NCI-H345 treated with DMSO at 0.1 percent for 48 hours (cell line): ENCODE measurements around the gene SMC1B.
A peak's percentile ranks its signal among the peaks of the same experiment; 100 is the strongest.

Experiments
- DNase-seq: peaks from one replicate; lab custom pipeline; 2025; ENCODE audit not compliant: unreplicated experiment; lab: John Stamatoyannopoulos, UW

Gene SMC1B

DNA sequence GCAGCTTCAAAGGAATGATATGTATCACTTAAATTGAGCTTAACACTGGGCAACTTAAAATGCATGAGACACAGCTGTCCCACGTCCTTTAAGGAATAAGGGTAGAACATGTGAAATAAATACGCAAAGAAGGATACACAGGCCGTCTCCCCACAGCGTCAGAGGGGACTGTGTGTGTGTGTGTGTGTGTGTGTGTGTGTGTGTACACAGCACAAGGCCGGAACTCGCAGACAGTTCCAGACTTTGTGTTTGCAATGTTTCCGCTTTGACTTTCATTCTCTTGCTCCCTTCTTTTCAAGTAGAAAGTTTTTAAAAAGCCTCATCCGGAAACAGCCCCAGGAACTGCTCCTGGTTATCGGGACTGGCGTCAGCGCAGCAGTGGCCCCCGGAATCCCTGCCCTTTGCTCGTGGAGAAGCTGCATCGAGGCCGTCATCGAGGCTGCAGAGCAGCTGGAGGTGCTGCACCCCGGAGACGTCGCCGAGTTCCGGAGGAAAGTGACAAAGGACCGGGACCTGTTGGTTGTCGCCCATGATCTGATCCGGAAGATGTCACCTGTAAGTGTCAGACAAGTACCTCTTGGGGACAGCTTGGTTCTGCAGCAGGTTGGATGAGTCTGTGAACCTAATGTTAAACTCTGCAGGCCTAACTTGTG lies 90.4 kb downstream of the SMC1B start:
- no peak for DNase-seq

DNA sequence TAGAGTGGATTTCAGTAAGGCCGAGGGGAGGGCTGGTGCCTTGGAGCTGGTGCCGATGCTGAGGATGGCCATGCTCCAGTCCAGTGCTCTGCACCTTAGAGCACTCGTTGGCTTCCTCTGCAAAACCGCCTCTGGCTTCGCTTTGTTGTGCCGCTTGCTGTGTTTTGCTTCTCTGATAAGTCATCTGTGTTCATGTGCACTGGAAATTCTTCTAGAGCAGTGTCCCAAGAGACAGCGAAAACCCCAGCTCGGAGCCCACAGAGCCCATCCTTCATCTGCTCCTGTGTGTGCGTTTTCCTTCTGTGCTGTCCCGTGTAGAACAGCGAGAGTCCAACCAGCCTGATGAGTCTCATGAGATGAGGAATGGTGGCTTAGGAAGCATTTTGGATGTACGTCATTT lies 91.6 kb downstream of the SMC1B start:
- DNase-seq = no peak

DNA sequence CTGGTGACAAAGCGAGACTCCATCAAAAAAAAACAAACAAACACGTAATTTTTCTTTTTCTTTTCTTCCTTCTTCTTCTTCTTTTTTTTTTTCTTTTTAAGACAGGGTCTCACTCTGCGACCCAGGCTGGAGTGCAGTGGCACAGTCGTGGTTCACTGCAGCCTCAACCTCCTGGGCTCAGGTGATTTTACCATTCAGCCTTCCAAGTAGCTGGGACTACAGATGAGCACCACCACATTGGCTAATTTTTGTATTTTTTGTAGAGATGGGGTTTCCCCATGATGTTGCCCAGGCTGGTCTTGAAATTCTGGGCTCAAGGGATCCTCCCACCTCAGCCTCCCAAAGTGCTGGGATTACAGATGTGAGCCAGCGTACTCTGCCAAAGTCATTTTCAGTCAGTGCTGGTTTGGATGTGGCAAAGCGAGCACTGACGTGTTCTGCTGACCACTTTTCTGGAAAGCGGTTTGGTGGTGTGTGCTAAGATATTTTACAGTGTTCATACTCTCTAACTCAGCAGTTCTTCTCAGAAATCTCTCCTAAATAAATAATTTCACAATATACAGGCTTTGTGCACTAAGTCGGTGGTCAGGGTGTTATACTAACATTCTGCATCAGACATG lies 92.9 kb downstream of the SMC1B start:
- no peak for DNase-seq

DNA sequence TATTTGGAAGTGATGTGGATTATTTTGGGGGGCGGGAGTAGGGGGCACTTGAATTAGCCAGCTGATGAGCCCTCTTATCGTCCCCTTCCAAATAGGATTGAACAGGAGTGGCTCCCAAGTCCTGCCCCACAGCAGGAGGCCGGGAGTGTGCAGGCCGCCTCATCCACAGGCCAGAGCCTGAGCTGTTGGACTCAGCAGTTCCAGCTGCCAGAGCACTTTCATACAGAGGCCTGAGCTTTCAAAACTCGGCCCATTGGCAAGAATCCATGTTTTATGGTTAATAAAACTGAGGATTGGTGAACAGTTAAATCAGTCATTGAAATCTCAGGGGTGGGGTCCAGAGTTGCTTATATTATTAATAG lies 94.1 kb downstream of the SMC1B start:
- DNase-seq = no peak

DNA sequence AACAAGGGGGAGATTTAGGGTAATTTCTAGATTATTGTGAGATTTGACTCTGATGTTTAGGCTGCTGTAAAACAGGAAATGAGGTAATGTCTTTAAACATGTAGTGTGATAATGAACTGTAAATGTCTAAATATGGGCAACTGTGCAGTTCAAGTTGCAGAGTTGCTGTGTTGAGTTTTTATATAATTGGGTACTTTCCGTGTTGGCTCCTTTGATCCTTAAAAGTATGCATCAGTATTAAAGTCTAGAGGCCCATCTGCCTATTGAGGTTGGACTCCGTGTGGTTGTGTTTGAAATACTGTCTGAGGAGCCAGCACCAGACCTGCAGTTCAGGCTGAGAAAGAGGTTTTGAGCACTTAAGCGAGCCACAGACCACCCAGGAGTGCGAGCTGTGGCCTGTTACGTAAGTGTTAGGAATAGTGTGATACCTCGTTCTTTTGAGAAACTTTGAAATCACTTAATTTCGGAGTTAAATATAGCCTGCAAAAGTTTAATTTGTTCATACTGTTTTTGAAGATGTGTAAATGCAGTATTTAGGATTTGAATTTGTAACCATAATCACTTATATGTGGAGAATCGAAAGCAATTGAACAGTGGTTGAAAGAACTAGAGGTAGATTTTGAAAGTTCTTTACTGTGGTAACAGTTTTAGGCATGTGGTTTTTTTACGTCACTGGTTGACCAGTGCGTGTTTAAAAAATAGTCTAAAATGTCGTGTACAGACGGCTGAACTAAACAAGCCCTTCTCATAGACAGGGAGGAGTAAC lies 94.7 kb downstream of the SMC1B start:
- DNase-seq = no peak

DNA sequence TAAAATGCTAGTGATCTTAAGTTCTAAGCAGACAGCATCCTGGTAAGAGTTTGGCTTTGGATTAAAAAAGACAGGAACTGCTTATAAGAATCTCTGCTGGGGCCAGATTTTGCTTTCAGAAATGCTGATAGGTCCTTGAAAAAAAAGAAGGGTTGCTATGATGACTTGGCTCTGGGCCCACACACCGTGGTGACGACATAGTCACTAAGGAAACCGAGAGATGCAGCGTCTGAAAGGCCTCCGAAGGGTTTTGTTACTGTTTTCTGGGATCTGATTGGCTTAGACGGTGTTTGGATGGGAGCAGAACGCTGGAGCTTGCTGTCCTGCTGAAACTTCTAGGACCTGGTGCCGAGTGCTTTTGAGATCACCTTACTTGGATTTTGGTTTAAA lies 95.2 kb downstream of the SMC1B start:
- peak; percentile 51 for DNase-seq

DNA sequence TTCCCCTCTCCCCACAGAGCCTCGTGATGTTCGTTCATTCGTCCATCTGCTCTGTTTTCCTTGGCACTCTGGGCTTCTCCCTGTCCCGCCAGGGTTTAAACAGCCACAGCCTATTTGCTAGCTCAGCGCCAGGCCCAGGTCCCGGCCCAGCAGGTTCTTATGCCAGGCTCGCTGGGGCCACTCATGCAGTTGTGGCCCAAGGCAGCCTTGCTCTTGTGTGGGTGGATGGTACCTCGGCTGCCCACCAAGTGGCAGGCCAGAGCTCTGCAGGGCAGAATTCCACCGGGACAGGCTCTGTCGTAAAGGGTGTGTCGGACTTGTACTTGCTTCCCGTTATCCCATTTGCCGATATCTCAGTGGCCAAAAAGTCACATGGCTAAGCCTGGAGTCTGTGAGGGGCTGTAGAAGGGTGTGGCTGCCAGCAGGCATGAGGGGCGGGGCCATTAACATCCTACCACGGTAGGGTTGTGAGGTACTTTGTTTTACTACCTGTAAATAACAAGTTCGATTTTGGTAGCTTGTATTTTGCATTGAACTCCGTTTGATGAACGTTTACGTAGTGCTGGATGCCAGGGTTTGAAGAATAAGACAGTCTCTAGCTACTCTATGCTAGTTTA lies 95.7 kb downstream of the SMC1B start:
- DNase-seq = no peak

DNA sequence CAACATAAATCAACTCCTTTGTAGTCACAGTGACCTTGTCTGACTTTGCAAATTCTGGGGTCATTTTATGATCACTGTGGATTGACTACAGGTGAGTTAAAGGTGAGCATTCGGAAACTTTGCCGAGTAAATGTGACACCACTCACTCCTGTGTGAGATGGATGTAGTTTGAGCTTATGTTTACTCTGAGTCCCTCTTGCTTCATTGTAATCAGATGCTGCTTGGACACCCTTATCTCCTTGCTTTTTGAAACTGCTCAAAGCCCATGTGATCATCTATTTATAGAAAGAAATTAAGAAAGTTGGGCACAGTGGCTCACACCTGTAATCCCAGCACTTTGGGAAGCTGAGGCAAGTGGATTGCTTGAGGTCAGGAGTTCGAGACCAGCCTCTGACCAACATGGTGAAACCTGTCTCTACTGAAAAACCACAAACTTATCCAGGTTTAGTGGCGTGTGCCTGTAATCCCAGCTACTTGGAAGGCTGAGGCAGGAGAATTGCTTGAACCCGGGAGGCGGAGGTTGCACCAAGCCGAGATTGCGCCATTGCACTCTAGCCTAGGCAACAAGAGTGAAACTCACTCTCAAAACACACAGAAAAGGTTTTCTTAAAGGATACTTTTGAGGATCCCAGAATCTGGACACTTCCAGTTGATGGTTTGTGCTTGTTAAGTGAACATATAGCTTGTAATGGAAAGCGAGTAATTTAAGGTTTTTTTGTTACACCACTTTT lies 96.4 kb downstream of the SMC1B start:
- DNase-seq = no peak

DNA sequence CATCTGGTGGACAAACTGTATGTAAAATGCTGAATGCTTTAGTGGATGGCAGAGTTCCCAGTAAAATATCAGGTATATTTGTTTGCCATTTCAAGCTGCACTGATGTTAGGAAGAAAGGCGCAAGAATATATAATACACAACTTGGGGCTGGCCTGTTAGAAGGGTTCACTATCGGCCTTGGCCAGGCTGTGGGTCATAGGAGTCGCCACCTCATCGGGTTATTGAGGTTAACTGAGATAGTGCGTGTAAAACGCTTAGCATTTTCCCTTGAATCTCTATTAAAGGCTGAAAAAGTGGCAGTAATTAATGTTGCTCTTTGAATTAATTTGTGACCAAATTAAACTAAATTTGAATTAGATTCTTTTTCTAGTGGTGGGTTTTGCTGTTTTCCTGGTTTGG lies 98.6 kb downstream of the SMC1B start:
- no peak for DNase-seq

DNA sequence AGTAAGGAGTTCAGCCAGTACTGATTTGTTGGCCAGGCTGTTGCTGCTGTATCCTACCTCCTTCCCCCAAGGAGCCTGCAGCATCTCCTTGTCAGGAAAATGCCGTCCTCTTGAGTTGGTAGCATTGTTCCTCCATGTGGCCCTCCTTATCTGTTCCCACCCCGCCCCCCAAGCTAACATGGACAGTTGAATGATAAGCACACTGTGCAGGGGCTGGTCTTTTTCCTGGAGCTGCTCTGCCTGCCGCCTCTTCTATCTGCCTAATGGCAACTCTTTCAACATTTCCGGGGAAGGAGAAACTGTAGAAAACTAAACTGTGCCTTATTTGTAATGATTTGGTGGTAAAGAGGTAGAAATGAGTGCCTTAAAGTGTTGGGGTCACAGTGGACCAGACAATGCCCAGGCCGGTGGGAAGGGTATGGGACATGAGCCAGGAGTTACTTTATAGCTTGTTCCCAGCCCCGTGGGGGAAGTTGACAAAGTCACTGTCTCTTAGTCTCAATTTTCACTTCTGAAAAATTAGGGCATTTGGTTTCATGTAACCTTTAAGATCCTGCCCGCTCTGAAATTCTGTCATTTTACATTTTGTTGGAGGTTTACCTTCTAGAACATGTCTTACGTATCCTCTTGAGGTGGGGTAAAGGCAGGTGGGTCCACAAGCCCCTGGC lies 99.2 kb downstream of the SMC1B start:
- no peak for DNase-seq

DNA sequence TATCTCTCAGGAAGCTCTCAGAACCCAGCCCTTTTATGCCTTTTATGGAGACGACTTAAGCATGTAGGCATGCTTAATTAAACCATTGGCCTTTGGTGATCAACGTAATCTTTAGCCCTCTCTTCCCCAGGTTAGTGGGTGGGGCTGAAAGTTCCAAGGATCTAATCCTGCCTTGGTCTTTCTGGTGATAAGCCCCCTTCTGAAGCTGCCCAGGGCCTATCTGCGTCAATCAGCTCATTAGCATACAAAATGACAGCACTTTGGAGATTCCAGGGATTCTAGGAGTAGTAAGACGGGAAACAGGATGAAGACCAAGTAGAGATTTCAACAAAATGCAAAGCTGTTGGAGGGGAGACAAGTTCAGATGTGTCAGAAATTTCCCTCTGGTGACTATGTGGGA lies 100.5 kb downstream of the SMC1B start:
- DNase-seq = no peak

DNA sequence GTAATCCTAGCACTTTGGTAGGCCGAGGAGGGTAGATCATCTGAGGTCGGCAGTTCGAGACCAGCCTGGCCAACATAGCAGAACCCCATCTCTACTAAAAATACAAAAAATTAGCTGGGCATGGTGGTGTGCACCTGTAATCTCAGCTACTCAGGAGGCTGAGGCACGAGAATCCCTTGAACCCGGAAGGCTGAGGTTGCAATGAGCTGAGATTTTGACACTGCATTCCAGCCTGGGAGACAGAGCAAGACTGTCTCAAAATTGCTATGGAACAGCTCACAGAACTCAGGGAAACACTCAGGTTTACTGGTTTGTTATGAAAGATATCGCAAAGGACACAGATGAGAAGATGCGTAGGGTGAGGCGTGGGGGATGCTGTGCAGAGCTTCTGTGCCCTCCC lies 101.0 kb downstream of the SMC1B start:
- no peak for DNase-seq

DNA sequence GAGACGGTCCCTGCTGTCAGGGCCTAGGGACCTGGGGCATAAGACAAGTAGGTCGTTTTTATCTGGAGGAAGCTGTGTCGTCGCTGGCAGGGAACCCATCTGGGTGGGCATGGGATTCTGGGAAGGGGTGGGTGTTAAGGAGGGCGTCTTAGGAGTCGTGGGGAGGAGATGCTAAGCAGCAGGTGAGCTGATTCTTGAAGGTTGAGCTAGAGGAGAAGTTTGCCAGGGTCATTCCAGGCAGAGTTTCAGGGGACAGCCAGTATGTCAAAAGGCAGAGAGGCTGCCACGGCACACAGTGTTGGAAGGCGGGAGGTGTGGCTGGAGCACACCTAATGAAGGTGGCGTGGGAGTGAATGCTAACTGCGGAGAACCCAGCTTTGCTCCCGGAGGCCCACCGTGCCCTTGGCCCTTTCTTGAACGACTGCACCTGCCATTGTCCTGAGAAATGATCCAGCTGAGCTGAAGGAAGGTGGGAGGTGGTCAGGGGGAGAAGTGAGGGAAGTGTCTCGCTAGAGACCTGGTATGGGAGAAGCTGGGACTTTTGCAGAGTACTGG lies 102.3 kb downstream of the SMC1B start:
- DNase-seq = no peak

DNA sequence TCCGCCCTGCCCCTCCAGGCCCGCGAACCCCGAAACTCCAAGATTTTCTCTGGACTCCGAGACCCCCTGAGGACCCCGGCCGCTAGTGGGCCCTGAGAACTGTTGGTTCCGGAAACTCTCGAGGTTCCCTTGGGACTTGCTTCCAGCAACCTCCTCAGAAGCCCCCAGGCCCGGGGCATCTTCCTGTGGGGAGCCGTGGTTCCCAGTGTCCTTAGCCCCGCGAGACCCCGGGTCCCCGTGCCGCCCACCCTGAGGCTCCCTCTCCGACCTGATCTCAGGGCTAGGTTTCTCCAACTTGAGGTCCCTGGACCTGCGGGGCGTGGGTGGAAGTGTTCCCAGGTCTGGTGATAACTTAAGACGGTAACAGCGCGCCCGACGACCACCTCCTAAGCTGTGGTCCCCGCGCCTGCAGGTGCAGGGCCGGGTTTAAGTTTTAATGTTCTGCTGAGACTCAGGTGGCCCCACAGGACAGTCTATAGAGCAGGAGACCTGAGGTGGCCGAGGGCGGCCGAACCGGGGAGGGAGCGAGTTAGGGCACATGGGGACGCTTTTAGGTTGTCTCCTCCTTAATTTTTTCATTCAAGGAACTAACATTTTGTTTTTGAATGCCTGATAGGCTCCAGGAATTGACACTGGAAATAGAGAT lies 102.9 kb downstream of the SMC1B start:
- DNase-seq = no peak

DNA sequence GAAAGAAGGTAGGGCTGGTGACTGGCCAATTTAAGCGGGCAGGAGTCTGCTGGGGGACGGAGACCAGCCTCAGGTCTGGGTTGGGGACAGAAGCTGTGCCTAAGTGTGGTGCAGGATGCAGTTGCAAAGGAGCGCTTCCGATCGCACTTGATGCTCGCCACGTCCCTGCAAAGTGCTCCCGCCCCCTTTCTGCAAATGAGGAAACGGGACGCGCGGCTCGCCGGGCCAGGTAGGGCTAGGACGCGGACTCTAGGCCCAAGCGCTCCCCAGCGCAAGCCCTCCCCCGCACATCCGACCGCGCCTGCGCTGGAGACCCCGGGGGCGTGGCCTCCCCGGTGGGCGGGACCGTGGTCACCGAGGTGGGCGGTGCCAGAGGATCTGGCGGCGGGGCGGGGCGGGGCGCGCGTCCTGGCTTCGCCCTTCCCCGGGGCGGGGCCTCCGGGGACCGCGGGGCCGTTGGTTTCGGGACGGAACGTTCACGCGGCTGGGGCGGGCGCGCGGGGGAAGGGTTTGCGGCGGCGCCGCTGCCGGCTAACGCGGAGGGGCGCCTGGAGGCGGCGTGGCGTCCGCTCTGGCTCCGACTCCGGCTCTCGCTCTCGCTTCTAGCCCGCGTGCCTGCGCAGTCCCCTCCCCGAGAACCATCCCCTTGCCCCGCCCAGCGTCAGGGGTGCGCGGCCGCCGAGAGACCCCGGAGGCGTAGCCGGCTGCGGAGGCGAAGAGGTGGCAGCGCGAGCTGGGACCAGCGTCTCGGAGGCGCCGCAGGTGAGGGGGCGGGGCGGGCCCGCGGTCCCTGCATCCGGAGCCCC lies 103.8 kb downstream of the SMC1B start, which contains the start of gene FAM118A:
TSS of gene FAM118A (plus strand) at position 513 of the 806 bp plus-strand sequence. CDS start 12,446 bp downstream, outside the sequence.
- DNase-seq = peak; percentile 97

DNA sequence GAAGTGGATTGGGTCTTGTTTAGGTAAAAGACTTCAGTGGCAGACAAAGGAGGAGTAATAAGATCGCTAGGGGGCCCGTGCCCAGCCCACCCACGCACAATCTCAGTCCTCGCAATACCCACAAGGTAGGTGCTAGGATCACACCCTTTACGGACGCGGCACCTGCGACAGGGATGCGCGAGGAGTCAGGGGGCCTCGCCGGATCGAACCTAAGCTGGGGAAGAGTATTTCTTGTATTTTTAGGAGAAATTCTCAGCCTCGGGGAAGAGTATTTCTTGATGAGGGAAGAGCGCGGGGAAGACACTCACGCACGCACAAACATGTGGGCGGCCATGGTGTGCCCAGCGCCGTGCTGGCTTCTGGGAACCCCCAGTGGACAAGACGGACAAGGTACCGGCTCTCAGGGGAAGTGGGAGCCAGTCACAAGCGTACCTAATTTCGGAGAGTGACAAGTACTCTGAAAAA lies 104.4 kb downstream of the SMC1B start:
- no peak for DNase-seq

DNA sequence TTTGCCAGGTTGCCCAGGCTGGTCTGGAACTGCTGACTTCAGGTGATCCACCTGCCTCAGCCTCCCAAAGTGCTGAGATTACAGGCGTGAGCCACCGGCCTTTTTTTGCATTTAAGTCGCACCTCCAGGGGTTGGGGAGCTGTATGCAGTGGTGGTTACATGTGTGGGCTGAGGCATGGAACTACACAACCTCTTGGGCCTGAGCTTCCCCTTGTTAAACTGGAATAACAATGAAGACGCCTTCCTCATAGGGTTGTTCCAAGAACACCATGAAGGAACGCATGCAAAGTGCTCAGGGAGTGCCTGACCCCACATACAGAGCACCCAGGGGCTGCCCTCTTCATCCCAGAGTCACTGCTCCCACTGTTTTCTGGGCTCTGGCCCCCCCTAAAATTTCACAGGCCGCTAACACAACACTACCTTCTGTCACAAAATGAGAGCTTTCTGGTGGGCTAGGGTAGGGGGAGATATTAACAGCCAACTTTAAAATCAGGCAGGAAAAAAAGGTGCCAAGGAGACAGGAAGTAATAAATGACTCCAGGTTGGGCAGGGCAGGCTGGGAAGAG lies 104.9 kb downstream of the SMC1B start:
- no peak for DNase-seq

DNA sequence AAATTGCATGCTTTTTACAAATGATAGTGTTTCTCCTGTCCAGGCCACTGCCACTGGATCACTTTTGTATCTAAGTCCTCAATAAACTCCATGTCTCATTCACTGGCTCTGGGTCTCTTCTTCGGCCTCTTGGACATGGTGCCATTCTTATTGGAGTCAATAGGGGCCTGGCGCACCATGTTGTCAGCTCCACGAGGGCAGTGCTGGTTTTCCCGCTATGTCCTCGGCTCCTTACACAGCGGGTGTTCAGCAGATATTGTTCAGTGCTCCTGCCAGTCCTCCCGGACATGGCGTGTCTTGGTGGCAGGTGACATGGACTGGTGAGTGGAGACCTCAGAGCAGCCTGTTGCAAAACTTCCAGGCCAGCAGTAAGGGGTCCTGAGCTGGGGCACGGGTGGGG lies 107.3 kb downstream of the SMC1B start:
- no peak for DNase-seq
